ENCODE results near the gene CATSPER3.

- TF ChIP-seq CTCF (IDR thresholded peaks at IDR 0.05) (no peak), POLR2A (IDR thresholded peaks at IDR 0.05) (no peak)
These were observed 58.3 kb downstream of the CATSPER3 start for GRCh38 chr5:135025730-135026644.

Data from heart left ventricle (tissue), 13 donors.